Fibroblast of lung (primary cell): ENCODE data around the gene TMEM150A.

Experiments
- EZH2 ChIP-seq: IDR thresholded peaks from 2 replicates; pipeline ENCODE4 v1.5.1; 2012; ENCODE audit warnings: low read length, control low read depth, mild to moderate bottlenecking; ENCODE audit errors: missing control alignments
- TF ChIP-seq, protein P1 (sequence below), 2 donors: IDR thresholded peaks in 1 of 2; conservative IDR thresholded peaks in 1 of 2; 1 replicate in 1 of 2; 2 replicates in 1 of 2; pipeline ENCODE4 v1.5.1; 2011 to 2012; ENCODE audit warnings: low read length in 2 of 2, control low read depth in 1 of 2, inconsistent platforms in 1 of 2, low read depth in 1 of 2, mild to moderate bottlenecking in 1 of 2

DNA sequence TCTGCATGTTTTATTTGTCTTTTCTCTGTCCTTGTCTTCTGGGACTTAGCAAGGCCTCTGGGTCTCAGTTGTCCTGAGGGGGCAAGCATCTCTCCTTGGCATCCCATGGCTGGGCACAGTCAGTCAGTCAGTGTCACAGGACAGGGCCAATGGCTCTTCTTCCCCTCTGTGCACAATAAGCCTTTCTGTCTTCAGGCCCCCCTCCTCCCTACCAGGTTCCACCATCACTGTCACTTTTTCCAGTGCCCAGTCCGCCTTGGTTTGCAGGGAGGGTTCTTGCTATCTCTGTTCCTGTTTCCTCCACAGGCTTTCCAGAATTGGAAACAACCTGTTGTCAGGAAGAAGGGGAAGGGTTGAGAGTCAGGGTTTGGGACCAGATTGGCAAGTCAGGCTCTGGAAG lies 20.0 kb downstream of the TMEM150A start:
- TF ChIP-seq, protein P1, sequence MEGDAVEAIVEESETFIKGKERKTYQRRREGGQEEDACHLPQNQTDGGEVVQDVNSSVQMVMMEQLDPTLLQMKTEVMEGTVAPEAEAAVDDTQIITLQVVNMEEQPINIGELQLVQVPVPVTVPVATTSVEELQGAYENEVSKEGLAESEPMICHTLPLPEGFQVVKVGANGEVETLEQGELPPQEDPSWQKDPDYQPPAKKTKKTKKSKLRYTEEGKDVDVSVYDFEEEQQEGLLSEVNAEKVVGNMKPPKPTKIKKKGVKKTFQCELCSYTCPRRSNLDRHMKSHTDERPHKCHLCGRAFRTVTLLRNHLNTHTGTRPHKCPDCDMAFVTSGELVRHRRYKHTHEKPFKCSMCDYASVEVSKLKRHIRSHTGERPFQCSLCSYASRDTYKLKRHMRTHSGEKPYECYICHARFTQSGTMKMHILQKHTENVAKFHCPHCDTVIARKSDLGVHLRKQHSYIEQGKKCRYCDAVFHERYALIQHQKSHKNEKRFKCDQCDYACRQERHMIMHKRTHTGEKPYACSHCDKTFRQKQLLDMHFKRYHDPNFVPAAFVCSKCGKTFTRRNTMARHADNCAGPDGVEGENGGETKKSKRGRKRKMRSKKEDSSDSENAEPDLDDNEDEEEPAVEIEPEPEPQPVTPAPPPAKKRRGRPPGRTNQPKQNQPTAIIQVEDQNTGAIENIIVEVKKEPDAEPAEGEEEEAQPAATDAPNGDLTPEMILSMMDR (conservative IDR thresholded peaks at IDR 0.05 in 1 of 2, IDR thresholded peaks at IDR 0.05 in 1 of 2; ENCODE audit: low read depth in 1 of 2, low read length in 2 of 2) = no peak
- TF ChIP-seq EZH2 = no peak
